Omental fat pad (tissue), 4 donors: ENCODE results near the gene PIBF1. TPM values are rescaled to one million over a fixed set of nuclear protein-coding genes. Genes with fewer than 3 reads are reported as not detected.
"Not testable (repeated sequence)": the region's sequence is repeated elsewhere in the genome, so short reads cannot be mapped to it uniquely, and the experiment has no call there.

Experiments used
- ATAC-seq: fragments of 150-250 bp; one replicate; pipeline ENCODE4 v1.9.1; 2016; ENCODE audit warnings: mild to moderate bottlenecking, moderate library complexity; ENCODE audit not compliant: low FRiP score
- DNase-seq: peaks from one replicate; pipeline ENCODE4 v3.0.0-alpha.2; 2019; ENCODE audit warnings: low spot score
- total RNA-seq, 4 donors: library from RNA; depleted of rRNA; stranded (reverse); fragments of >200 nt; gene quantifications; one replicate each; pipeline ENCODE4 v1.1.0, GENCODE V29; 2016
- TF ChIP-seq, protein P1 (sequence below), 3 donors: fragments of 450-650 bp; IDR thresholded peaks; one replicate each; pipeline ENCODE4 v1.5.1; 2016 to 2017; ENCODE audit warnings: antibody characterized with exemption in 3 of 3, mild to moderate bottlenecking in 3 of 3, moderate library complexity in 2 of 3

Gene PIBF1
- total RNA-seq, 4 donors from 2014 or later: 12.0 to 25.2 (median 14.8) TPM

GRCh38 chr13:72792640-72793039 lies 10.7 kb downstream of the PIBF1 start:
- ATAC-seq: no peak
- TF ChIP-seq, protein P1, sequence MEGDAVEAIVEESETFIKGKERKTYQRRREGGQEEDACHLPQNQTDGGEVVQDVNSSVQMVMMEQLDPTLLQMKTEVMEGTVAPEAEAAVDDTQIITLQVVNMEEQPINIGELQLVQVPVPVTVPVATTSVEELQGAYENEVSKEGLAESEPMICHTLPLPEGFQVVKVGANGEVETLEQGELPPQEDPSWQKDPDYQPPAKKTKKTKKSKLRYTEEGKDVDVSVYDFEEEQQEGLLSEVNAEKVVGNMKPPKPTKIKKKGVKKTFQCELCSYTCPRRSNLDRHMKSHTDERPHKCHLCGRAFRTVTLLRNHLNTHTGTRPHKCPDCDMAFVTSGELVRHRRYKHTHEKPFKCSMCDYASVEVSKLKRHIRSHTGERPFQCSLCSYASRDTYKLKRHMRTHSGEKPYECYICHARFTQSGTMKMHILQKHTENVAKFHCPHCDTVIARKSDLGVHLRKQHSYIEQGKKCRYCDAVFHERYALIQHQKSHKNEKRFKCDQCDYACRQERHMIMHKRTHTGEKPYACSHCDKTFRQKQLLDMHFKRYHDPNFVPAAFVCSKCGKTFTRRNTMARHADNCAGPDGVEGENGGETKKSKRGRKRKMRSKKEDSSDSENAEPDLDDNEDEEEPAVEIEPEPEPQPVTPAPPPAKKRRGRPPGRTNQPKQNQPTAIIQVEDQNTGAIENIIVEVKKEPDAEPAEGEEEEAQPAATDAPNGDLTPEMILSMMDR (IDR thresholded peaks at IDR 0.05): no peak
- DNase-seq: no peak

- DNase-seq (no peak), ATAC-seq (no peak)
- TF ChIP-seq, protein P1 (IDR thresholded peaks at IDR 0.05): no peak
Measured at GRCh38 chr13:72798817-72799216, 16.9 kb downstream of the PIBF1 start.

GRCh38 chr13:72804301-72804700 lies 22.4 kb downstream of the PIBF1 start:
- TF ChIP-seq, protein P1 (IDR thresholded peaks at IDR 0.05): no peak
- no peak for ATAC-seq
- DNase-seq: no peak

GRCh38 chr13:72805676-72806346 lies 23.9 kb downstream of the PIBF1 start:
- no peak for DNase-seq
- ATAC-seq: no peak
- TF ChIP-seq, protein P1 (IDR thresholded peaks at IDR 0.05): no peak

DNA sequence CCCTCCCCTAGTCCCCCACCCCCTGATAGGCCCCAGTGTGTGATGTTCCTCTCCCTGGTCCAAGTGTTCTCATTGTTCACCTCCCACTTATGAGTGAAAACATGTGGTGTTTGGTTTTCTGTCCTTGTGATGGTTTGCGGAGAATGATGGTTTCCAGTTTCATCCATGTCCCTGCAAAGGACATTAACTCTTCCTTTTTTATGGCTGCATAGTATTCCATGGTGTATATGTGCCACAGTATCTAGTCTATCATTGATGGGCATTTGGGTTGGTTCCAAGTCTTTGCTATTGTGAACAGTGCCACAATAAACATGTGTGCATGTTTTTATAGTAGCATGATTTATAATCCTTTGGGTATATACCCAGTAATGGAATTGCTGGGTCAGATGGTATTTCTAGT lies 24.6 kb downstream of the PIBF1 start:
- not testable (repeated sequence) for ATAC-seq, DNase-seq

- no peak for DNase-seq
Measured at GRCh38 chr13:72808917-72809500, 27.1 kb downstream of the PIBF1 start.

DNA sequence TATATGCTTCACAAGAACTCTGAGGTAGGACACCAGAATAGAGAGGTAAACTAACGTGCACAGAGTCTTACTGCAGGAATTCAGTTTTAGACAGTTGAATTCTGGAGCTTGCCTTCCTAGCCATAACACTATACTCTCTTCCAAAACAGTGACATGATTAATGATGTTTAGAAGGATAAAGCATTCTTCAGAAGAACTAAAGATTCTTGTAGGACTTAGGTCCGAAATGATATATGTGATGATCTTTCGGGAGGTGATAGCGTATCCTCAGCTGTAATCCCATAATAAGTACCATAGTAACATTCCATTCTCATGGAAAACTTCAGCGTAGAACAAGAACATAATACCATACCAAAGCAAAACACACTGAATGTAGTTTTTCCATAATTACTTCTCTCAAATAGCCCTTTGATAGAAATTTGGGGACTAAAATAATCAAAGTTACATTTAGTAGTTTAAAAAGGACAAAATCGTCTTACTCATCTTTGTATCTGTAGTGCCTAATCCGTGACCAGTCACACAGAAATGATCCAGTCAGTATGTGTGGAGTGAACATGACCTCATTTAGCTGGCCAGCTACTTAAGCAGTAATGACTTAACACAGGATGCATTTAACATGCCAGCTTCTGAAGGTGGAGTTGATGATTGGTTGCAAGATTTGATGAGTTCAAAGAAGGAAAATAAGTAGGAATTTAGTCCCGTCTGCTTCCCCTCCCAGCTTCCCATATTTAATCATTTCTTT lies 38.4 kb downstream of the PIBF1 start:
- TF ChIP-seq, protein P1 (IDR thresholded peaks at IDR 0.05): no peak
- peak; percentile 89 for ATAC-seq

More at GRCh38 chr13:72808917-72809500, 27.1 kb downstream of the PIBF1 start:
- no peak for ATAC-seq
- TF ChIP-seq, protein P1 (IDR thresholded peaks at IDR 0.05): no peak

More for the DNA sequence above, 38.4 kb downstream of the PIBF1 start:
- DNase-seq: no peak
